SK-N-SH (cell line): ENCODE results near the gene SMAP1.

Experiments used
- CTCF ChIP-seq: fragments of 200-600 bp; sonication (generic); IDR thresholded peaks from 2 replicates; pipeline ENCODE4 v1.6.1; 2017; ENCODE audit warnings: antibody characterized with exemption, mild to moderate bottlenecking, moderate library complexity
- ELF1 ChIP-seq: IDR thresholded peaks from 2 replicates; pipeline ENCODE4 v1.4.0; 2012
- EP300 ChIP-seq, 2 experiments: IDR thresholded peaks; 2 replicates each; pipeline versions ENCODE4 v1.4.0 to v1.6.1; 2012; ENCODE audit warnings: borderline replicate concordance in 1 of 2, low read depth in 1 of 2, low read length in 1 of 2
- FOXJ3 ChIP-seq: sonication (generic); formaldehyde crosslinking; IDR thresholded peaks from 2 replicates; pipeline ENCODE4 v1.5.1; 2020; ENCODE audit warnings: mild to moderate bottlenecking, missing genetic modification reagents
- FOXM1 ChIP-seq: IDR thresholded peaks from 2 replicates; pipeline ENCODE4 v1.4.0; 2012; ENCODE audit warnings: low read depth, mild to moderate bottlenecking
- POLR2AphosphoS5 ChIP-seq: IDR thresholded peaks from 2 replicates; pipeline ENCODE4 v1.6.1; 2012; ENCODE audit warnings: low read depth, low read length
- RAD21 ChIP-seq: IDR thresholded peaks from 2 replicates; pipeline ENCODE4 v1.6.1; 2012; ENCODE audit warnings: mild to moderate bottlenecking, low read length
- REST ChIP-seq: IDR thresholded peaks from 2 replicates; pipeline ENCODE4 v1.6.1; 2012; ENCODE audit warnings: mild to moderate bottlenecking, low read depth, low read length, moderate library complexity
- TAF1 ChIP-seq: IDR thresholded peaks from 2 replicates; pipeline ENCODE4 v1.6.1; 2012; ENCODE audit warnings: low read depth, mild to moderate bottlenecking, low read length, moderate library complexity, borderline replicate concordance
- ZBTB33 ChIP-seq: IDR thresholded peaks from 2 replicates; pipeline ENCODE4 v1.4.0; 2012; ENCODE audit warnings: low read depth, borderline replicate concordance

- no peak for TF ChIP-seq RAD21
- no peak for TF ChIP-seq TAF1
- TF ChIP-seq CTCF: no peak
- TF ChIP-seq REST: no peak
- TF ChIP-seq POLR2AphosphoS5: no peak
- no peak for TF ChIP-seq FOXM1
- no peak for TF ChIP-seq ZBTB33
- no peak for TF ChIP-seq FOXJ3 (CRISPR knock-in tag)
- no peak for TF ChIP-seq ELF1
- TF ChIP-seq EP300 (IDR thresholded peaks at IDR 0.05; ENCODE audit: borderline replicate concordance in 1 of 2, low read depth in 1 of 2, low read length in 1 of 2): no peak
These were observed 123.0 kb downstream of the SMAP1 start for GRCh38 chr6:70790483-70791224.
